Glomerular visceral epithelial cell (primary cell): ENCODE measurements around the gene STXBP2.

Experiments used
- DNase-seq: peaks from one replicate; pipeline ENCODE4 v3.0.0-alpha.2; 2016; ENCODE audit errors: extremely low spot score

Gene STXBP2

DNA sequence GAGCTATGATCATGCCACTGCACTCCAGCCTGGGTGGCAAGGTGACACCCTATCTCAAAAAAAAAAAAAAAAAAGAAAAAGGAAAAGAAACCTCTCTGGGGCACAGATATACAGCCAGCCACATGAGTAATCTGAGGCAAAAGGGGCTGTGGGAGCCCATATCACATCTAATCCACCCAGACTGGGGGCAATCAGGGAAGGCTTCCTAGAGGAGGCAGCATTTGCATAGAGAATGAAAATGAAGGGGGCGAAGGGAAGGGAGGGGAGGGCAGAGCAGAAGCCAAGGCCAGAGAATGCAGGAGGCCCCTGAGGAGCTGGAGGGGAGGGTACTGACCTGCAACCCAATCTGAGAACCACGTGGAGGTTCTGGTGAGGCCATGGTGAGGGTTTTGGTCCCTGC lies 13.2 kb downstream of the STXBP2 start:
- no peak for DNase-seq

DNA sequence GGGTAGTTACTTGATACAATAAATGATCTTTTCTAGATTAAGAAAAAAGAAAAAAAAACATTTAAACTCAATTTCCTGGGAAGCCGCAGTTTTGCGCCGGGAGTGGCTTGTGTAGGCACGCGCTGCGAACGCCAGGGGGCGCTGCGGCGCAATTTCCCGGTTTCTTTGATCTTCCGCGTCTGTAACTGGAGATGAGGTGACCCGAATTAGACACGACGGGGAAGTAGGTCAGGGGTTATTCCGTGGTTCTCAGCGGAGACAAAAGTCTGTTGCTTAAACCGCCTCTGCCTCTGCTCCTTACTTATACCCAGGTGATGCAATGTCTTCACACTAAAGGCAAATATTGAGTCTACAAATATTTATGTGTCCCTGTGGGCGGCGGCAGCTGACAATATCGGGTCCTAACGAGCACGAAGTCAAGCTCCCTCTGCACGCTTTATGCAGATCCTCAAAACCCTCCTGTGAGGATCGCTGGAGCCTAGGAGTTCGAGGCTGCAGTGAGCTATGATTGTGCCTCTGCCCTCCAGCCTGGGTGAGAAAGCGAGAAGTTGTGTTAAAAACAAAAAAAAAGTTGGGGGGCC lies 15.2 kb downstream of the STXBP2 start:
- peak; percentile 71 for DNase-seq

DNA sequence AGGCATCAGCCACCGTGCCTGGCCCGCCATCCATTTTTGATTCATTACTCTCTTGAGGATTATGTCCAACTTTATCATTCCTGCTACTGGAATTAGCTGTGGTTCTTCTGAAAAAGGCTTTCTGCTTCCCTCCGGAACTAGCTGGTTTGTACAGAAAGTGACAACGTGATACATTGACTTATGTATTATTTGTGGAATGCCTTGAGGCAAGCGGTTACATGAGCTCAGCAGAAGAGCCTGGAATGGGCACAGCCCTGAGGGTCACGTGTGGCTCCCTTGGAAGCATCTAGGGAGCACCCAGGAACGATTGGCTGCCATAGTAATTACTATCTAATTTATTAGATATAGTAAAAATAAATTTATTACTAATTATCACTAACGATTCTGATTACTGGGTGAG lies 17.5 kb downstream of the STXBP2 start:
- no peak for DNase-seq

DNA sequence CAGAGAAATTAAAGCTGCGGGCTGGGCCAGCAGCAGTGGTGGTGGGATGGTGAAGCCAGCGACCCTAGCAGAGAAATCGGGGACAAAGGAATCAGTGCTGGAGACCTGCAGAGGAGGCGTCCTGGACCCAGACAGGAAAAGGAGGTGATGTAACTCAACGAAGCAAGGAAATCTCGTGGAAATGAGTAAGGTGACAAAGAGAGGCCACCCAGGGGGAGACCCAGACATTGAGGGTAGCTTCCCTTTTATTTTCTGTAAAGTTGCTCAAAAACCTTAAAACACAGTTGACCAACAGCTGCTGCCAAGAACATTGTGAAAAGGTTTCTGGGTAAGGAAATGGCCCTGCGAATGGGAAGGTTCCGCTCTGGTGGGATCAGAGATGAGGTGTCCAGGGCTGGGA lies 18.7 kb downstream of the STXBP2 start:
- no peak for DNase-seq

DNA sequence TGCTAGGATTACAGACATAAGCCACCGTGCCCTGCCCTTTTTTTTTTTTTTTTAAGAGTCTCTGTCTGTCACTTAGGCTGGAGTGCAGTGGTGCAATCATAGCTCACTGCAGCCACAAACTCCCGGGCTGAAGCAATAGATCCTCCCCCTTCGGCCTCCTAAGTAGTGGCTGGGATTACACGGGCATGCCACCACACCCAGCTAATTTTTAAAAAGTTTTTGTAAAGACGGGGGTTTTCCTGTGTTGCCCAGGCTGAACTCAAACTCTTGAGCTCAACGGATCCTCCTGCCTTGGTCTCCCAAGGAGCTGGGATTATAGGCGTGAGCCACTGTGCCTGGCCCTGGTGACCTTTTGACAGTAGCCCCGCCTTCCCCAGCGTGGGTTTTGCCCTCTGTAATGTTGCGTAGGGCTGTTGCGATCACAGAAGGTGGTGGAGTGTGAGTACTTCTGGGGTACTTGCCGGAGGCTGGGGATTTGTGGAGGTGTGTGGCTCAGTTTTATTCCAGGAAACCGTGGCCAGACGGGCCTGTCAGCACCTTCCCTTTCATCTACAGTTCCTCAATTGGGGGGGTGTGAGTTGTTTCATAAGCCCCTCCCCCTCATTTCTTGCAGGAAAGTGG lies 20.3 kb downstream of the STXBP2 start:
- no peak for DNase-seq

DNA sequence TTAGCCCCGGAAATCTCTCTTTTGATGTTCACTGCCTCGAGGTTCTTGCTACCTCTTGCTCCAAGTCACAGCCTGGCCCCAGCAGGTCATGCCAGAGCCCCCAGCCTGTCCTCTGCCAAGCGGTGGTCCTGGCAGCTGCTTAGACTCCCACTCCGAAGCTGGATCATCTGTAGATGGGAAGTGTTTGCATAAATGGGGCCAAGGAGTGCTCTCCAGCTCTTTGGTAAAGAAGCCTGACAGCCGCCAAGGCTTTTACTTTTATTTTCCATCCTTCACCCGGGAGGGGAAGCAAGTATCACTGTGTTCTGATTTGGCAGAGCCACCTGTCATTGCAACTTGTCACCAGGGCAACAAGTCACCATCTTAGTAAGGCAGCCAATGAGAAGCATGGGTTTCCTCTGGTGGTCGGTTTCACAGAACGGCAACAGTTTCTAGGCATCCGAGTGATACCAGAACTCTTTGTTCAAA lies 21.3 kb downstream of the STXBP2 start:
- no peak for DNase-seq

DNA sequence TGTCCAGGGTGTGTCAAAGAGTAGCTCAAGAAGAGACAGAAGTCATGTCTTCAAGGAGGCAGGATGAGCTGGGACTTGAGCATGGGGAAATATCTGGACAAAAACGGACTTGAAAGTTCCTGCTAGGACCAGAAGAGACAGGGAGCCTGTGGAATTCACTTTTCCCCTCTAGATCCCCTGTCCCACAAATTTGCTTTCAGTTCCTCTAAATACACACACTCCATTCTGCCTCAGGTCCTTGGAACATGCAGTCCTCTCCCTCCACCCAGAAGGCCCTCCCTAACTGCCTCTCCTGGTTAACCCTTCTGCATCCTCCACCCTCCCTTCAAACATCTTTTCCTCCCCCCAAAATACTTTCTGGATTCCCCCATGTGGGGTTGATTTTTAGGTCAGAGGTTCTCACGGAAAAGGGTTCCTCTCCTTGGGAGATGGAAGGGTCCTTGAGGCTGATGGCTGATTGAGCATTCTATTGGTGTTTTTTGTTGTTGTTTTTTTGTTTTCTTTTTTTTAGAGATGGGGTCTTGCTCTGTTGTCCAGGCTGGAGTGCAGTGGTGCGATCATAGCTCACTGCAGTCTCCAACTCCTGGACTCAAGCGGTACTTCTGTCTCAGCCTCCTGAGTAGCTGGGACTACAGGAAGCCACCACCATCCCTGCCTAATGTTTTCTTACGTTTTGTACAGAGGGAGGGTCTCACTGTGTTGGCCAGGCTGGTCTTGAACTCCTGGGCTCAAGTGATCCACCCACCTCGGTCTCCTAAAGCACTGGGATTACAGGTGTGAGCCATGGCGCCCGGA lies 25.0 kb downstream of the STXBP2 start:
- DNase-seq, result no peak

DNA sequence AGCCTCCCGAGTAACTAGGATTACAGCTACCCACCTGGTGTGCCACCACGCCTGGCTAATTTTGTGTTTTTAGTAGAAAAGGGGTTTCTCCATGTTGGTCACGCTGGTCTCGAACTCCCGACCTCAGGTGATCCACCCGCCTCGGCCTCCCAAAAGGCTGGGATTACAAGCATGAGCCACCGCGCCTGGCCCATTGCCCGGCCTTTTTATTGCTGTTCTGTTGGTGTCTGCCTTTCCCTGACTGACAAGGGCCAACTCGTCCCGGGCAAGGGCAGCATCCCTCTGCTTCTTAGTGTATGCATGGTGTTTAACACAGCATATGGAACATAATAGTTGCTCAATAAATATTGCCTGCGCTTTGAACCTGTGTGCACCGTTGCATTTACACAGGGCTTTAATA lies 25.7 kb downstream of the STXBP2 start:
- no peak for DNase-seq

DNA sequence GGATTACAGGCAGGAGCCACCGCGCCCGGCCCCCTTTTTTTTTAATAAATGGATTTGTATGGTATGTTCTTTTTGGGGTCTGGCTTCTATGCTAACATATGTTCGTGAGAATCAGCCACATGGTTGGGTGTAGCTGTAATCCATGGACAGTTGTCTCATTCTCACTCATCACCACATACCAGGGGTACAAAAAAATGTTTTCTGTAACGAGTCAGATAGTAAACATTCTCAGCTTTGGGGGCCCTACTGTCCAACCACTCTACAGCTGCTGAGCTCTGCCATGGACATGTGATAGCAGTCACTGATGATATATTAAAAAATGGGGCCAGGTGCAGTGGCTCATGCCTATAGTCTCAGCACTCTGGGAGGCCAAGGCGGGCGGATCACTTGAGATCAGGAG lies 26.8 kb downstream of the STXBP2 start:
- DNase-seq, result no peak

DNA sequence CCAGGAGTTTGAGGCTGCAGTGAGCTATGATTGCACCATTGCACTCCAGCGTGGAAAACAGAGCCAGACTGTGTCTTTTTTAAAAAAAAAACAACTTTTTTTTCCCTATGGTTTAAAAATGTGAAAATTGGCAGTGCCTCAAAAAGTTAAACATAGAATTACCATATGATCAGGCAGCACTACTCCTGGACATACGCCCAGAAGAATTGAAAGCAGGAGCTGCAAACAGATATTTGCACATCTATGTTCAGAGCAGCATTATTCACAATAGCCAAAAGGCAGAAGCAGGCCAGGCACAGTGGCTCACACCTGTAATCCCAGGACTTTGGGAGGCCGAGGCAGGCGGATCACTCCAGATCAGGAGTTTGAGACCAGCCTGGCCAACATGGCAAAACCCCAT lies 28.2 kb downstream of the STXBP2 start:
- DNase-seq, result no peak

DNA sequence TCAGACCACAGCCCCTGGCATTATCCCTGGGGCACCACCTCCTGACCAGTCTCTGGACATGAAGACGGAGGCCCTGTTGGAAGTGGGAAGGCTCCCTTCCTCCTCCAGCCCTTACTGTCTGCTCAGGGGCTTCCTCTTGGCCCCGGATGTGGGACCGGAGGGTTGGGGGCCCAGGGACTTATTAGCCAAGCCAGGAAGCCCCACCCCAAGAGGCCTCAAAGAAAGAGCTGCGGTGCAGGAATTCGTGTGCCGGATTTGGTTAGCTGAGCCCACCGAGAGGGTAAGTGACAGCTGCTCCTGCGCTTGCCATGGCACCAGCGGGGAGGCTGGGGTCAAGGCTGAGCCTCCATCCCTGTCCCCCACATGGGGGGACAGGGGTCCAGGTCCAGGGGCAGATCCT lies 31.9 kb downstream of the STXBP2 start, which contains the start of gene RETN:
Gene RETN, plus strand, starts transcription at position 208 of the 400 bp plus-strand sequence. CDS start 278 bp downstream, outside the sequence.
- no peak for DNase-seq

DNA sequence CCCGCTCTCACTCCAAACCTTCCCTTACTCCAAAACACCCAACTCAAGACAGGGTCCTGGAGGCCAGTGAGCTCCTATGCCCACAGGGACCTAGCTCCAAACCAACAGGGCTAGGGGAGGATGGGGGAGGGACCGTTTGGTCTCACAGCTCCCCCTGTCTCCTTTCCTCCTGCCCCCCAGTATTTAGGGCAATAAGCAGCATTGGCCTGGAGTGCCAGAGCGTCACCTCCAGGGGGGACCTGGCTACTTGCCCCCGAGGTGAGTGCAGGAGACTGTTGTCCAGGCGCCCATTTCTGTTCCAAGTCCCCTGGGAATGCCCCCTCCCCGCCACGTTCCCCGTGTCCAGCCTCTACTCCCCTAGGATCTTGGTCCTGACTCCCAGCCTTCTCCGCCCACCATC lies 32.7 kb downstream of the STXBP2 start:
- DNase-seq, result no peak

DNA sequence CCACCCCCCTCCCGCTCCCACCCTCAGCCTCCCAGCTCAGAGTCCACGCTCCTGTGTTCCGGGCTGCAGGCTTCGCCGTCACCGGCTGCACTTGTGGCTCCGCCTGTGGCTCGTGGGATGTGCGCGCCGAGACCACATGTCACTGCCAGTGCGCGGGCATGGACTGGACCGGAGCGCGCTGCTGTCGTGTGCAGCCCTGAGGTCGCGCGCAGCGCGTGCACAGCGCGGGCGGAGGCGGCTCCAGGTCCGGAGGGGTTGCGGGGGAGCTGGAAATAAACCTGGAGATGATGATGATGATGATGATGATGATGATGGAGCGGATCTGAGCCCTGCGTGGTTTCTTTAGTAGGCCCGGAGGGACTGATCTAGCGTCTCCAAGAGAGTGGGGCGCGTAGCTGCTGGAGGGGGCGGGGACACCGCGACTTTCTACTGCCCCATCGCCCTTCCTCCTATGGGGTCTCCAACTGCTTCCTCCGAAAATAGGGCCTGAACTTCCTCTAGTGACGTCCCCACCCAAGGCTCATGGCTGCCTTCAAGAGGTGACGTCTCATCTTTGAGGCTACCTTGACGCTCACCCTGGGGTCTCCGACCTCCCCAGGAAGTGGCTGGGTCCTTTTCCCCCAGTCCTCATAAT lies 33.4 kb downstream of the STXBP2 start:
- DNase-seq, result no peak

DNA sequence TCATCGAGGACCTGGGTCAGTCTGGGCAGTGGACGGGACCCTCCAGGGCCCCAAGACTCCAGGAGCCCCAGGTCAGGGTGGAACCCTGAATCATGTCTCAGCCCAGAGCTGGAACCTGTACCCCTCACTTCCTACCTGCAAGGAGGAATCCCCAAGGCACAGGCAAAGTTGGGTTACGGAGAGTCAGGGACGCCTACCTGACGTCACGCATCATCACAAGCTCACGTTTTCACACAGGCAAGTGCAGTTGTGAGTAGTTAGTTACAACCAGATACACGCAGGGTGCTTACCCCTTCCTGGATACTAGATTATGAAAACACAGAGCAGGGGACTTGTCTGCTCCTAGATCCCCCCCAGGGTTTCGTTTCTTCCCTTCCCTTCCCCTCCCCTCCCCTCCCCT lies 33.9 kb downstream of the STXBP2 start:
- DNase-seq, result no peak

DNA sequence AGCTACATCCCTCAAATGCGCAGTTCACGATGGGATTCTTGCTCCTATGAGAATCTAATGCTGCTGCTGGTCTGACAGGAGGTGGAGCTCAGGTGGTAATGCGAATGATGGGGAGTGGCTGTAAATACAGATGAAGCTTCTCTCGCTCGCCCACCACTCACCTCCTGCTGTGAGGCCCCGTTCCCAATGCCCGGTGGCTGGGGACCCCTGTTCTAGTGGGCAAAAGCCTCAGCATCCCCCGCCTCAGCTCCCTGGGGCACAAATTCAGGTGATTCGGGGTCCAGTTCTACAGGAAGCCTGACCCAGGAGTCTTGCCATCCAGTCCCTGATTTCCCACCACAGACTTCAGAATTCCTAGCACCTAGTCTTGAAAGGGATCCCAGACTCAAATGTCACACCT lies 35.6 kb downstream of the STXBP2 start:
- DNase-seq, result no peak

DNA sequence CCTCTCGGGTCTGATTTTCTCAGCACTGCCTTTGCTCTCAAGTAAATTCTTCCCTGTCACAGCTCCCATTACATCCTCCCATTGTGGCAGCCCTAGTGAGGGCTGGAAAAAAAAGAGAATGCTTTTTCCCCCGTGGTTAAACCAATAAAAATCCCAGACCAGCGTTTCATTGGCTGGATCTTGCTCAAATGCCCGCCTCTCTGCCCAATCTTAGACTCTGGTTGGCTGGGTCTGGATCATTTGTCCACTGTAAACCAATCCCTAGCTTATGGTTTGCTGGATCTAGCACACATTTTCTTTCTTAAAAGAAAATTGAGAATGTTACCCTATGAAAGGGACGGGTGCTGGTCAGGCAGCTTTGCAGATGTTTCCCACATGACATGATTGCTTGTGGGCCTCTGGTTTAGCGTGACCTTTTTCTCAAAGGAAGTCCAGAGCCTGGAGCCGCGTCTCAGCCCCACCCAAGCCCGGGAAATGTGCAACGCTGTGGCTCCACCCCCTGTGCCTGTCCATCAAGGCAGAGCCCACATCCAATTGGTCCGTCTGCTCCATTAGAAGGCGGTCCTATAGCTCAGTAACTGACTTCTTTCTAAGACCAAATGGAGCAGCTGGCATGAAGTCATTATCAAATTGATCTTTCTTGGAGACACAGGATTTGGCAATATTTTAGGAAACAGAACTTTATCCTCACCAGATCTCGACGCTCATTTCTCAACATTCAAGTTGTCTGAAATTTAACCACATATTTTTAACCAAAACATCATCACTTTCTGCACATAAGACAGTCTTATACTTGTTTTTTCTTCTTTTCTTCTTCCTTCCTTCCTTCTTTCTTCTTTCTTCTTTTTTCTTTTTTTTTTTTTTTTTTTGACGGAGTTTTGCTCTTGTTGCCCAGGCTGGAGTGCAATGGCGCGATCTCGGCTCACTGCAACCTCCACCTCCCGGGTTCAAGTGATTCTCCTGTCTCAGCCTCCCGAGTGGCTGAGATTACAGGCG lies 37.4 kb downstream of the STXBP2 start:
- peak; percentile 32 for DNase-seq

DNA sequence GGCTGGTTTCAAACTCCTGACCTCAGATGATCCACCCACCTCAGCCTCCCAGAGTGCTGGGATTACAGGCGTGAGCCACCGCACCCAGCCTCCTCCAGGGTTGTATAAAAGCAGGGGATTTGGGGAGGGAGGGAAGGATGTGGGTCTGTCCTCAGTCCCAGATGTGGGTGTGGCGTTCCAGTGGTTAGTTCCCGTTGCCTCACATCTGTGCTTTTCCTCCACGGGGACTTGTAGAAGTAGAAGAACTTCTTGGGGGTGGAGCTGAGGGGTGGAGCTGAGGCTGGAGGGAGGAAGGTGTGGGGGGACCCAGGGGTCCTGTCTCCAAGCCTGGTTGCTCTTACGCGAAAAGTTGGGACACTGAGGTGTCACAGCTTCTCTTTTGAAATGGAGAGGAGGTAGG lies 39.5 kb downstream of the STXBP2 start:
- DNase-seq, result no peak

DNA sequence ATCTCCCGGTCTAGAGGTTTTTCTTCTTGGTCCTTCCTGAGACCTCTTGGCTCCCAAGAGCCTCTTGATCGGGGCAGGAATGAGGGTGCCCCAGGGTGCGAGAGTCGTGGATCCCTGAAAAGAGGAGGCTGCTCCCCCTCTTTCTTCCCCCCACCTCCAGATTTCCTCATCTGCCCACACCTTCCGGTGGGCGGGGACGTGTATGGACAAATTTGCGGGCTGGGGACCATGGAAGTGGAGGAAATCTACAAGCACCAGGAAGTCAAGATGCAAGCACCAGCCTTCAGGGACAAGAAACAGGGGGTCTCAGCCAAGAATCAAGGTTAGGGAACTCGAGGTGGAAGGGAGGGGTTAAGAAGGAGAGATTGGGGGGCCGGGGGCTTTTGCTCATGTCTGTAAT lies 39.9 kb downstream of the STXBP2 start, which contains the start of gene MCEMP1:
Gene MCEMP1, plus strand, starts transcription at position 237 of the 400 bp plus-strand sequence. Its CDS starts 31 bp downstream, at position 268.
- no peak for DNase-seq

DNA sequence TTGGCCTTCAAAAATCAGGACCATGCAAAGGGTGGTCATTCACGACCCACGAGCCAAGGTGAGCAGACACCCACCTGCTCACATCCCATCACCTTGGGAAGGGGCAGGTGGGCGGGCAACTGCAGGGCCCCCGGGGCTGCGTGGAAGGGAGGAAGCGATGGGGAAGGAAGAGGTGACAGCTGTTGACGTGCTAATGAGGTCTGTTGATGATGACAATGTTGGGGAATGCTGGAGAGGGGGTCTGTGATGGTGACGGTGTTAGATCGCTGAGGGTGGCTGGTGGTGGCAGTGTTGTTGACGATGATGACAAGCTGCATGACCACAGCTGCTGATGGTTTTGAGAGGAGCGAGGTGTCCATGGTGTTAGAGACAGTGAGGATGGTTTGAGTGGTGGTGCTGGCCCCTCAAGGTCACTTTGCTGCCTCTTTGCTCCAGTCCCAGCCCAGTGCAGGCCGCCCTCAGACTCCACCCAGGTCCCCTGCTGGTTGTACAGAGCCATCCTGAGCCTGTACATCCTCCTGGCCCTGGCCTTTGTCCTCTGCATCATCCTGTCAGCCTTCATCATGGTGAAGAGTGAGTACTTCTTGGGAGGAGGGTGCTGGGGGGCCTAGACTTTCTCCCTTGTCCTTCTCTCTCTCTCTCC lies 40.9 kb downstream of the STXBP2 start:
- no peak for DNase-seq

DNA sequence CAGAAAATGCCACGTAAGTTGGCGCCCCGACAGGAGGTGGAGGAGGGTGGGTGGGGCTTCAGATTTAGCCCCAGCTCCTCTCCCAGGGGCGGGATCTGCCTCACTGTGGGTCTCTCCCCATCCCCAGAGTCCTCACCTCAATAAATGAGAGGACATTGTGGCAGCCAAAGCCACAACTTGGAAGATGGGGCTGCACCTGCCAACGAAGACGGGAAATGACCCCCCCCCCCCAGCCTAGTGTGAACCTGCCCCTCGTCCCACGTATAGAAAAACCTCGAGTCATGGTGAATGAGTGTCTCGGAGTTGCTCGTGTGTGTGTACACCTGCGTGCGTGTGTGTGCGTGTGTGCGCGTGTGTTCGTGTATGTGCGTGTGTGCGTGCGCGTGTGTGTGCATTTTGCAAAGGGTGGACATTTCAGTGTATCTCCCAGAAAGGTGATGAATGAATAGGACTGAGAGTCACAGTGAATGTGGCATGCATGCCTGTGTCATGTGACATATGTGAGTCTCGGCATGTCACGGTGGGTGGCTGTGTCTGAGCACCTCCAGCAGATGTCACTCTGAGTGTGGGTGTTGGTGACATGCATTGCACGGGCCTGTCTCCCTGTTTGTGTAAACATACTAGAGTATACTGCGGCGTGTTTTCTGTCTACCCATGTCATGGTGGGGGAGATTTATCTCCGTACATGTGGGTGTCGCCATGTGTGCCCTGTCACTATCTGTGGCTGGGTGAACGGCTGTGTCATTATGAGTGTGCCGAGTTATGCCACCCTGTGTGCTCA lies 42.3 kb downstream of the STXBP2 start:
- DNase-seq, result no peak
